AG09319 (cell line): ENCODE data around the gene COPS2.
A peak's percentile ranks its signal among the peaks of the same experiment; 100 is the strongest.

Experiments used
- DNase-seq: peaks from one replicate; pipeline ENCODE4 v3.0.0-alpha.2; 2010; ENCODE audit warnings: low read depth; ENCODE audit errors: extremely low read depth
- CTCF ChIP-seq: IDR thresholded peaks from 2 replicates; pipeline ENCODE4 v1.5.1; 2011; ENCODE audit warnings: low read depth, mild to moderate bottlenecking, inconsistent platforms, low read length, moderate library complexity

The COPS2 gene

GRCh38 chr15:49154799-49155109 lies 645 bp downstream of the COPS2 start:
- no peak for DNase-seq
- no peak for TF ChIP-seq CTCF

- no peak for DNase-seq
- TF ChIP-seq CTCF: no peak
Observed at GRCh38 chr15:49154359-49154758, 1.0 kb downstream of the COPS2 start.

- no peak for DNase-seq
- no peak for TF ChIP-seq CTCF
Observed at GRCh38 chr15:49152552-49153312, 2.7 kb downstream of the COPS2 start.

- no peak for TF ChIP-seq CTCF
- no peak for DNase-seq
Observed at GRCh38 chr15:49151831-49152230, 3.6 kb downstream of the COPS2 start.

GRCh38 chr15:49148727-49149126 lies 6.7 kb downstream of the COPS2 start:
- no peak for DNase-seq
- no peak for TF ChIP-seq CTCF

GRCh38 chr15:49148298-49148697 lies 7.1 kb downstream of the COPS2 start:
- DNase-seq: no peak
- TF ChIP-seq CTCF: no peak

- peak; percentile 72 for TF ChIP-seq CTCF
- peak; percentile 23 for DNase-seq
Observed at GRCh38 chr15:49145651-49146609, 9.5 kb downstream of the COPS2 start.
